Measurements from ENCODE around the gene INAFM1.

DNA sequence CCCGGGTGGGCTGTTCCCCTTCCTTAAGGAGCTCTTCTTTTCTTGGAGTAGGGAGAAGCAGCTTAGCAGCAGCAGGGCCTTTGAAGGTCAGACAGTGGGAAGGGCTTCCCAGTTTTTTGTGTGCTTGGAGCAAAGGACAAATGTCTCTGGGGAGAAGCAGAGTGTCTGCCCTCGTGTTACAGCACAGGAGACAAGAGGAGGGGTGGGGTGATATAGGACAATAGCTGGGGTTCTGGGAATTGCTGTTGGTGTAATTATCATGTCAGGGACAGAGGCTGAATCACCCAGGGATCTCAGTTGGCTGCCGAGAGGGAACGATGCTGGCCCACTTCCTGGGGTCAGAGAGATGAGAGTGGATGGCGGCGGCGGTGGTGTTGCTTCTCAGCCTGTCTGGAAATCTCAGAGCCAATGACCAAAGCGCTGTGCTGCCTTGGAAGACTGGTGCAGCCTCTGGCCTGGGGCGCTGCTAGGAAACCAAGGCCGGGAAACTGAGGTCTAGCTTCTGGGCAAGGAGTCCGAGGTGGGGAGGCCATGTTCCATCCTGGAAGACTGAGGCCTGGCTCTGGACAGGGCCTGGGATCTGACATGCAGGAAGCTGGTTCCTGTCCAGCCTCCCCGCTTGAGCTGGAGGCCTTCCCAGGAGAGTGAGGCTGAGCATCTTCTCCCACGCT, 1.2 kb downstream of the INAFM1 start:
- TF ChIP-seq CTCF (conservative IDR thresholded peaks at IDR 0.05) (no peak), EZH2 (IDR thresholded peaks at IDR 0.05; ENCODE audit: low read depth) (no peak)
